Esophagus muscularis mucosa (tissue), 4 donors: Measurements from ENCODE around the gene RNF11.

ENCODE experiments used
- EP300 ChIP-seq: sonication (generic); formaldehyde crosslinking; IDR thresholded peaks from one replicate; pipeline ENCODE4 v1.6.1; 2017; ENCODE audit warnings: antibody characterized with exemption
- POLR2AphosphoS5 ChIP-seq, 2 donors: sonication (generic); formaldehyde crosslinking; IDR thresholded peaks; one replicate each; pipeline ENCODE4 v1.6.1; 2017; ENCODE audit warnings: antibody characterized with exemption in 2 of 2
- TF ChIP-seq, protein P1 (sequence below), 3 experiments: fragments of 200-600 bp in 2 of 3; fragments of 450-650 bp in 1 of 3; sonication (generic) in 2 of 3; IDR thresholded peaks; one replicate each; pipeline ENCODE4 v1.5.1; 2017 to 2019; ENCODE audit warnings: antibody characterized with exemption in 3 of 3, mild to moderate bottlenecking in 2 of 3, moderate library complexity in 1 of 3

DNA sequence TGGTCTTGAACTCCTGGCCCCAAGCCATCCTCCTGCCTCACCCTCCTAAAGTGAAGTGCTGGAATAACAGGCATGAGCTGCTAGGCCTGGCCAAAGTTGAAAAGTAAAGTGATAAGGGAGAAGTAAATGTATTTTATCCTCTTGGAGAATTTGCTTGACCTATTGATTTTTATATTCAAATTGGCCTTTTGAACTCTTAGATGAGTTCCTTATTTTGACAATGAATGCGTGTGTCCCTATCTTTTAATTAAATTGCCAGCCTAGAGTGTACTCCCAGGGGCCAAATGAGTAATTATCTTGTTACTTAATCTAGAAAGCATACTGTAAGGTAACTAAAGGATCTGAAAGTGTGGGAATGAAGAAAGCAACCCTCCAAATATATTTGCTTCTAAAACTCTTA, 11.4 kb downstream of the RNF11 start:
- TF ChIP-seq EP300 (no peak), POLR2AphosphoS5 (IDR thresholded peaks at IDR 0.05) (no peak)
- TF ChIP-seq, protein P1, sequence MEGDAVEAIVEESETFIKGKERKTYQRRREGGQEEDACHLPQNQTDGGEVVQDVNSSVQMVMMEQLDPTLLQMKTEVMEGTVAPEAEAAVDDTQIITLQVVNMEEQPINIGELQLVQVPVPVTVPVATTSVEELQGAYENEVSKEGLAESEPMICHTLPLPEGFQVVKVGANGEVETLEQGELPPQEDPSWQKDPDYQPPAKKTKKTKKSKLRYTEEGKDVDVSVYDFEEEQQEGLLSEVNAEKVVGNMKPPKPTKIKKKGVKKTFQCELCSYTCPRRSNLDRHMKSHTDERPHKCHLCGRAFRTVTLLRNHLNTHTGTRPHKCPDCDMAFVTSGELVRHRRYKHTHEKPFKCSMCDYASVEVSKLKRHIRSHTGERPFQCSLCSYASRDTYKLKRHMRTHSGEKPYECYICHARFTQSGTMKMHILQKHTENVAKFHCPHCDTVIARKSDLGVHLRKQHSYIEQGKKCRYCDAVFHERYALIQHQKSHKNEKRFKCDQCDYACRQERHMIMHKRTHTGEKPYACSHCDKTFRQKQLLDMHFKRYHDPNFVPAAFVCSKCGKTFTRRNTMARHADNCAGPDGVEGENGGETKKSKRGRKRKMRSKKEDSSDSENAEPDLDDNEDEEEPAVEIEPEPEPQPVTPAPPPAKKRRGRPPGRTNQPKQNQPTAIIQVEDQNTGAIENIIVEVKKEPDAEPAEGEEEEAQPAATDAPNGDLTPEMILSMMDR (IDR thresholded peaks at IDR 0.05) = no peak
